T-helper 22 cell (primary cell): Measurements from ENCODE around the gene JMJD1C.

ENCODE experiments used
- DNase-seq: peaks from one replicate; pipeline ENCODE4 v3.0.0-alpha.2; 2020; ENCODE audit warnings: low read depth

Gene JMJD1C

DNA sequence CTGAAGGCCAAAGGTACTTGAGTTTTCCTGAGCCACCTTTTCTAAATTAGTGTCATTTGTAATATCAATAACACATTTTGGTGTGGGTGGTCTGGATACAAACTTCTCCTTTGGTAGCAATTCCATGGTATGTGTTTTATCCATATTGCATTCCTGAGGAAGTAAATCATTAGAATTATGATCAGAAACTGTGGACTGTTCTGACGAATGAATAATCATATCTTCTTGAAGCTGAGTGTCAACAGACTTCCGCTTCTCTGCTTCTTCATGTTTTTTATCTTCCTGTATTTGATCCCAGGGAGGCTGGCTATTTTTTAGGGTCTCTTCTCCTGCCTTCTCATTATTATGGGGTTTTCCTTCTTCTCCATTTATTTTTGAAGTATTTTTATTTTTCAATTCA is 251.2 kb downstream of the JMJD1C start:
- DNase-seq: no peak

- DNase-seq: no peak
Observed at GRCh38 chr10:63213489-63213888, 252.3 kb downstream of the JMJD1C start.

GRCh38 chr10:63210611-63211196 is 255.1 kb downstream of the JMJD1C start:
- DNase-seq: no peak

DNA sequence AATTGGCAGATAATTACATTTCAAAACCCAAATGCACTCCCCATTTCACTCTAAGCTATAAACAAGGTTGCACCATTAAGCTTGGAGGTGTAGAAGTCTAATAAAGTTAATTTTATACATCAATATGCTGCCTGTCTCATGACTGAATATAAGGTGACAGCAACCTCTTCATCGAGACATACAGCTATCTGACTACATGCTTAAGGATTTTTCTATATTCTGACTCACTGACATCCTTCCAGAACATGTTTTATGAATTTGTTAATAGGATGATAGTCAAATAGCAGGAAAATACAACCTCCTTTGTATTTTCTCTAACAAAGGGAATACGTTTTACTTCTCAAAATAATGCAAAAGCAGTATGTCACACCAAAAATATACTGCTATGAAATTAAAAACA is 256.1 kb downstream of the JMJD1C start:
- DNase-seq: no peak

GRCh38 chr10:63208986-63209385 is 256.8 kb downstream of the JMJD1C start:
- no peak for DNase-seq

- no peak for DNase-seq
Observed at GRCh38 chr10:63206997-63207811, 258.6 kb downstream of the JMJD1C start.

GRCh38 chr10:63206576-63206975 is 259.2 kb downstream of the JMJD1C start:
- DNase-seq: no peak

DNA sequence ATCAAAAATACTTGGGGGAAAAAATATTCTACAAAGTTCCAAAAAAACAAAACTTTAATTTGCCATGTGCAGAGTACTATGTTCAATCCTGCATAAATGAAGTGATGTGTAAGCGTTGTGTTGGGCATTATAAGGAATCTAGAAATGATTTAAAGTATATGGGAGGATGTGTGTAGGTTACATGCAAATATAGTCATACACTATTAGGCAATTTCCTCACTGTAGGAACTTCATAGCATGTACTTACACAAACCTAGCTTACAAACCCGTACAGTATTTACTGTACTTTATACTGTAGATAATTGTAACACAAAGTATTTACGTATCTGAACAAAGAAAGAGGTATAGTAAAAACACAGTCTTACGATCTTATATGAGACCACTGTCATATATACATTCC is 260.4 kb downstream of the JMJD1C start:
- no peak for DNase-seq

GRCh38 chr10:63204667-63205391 is 260.9 kb downstream of the JMJD1C start:
- no peak for DNase-seq

DNA sequence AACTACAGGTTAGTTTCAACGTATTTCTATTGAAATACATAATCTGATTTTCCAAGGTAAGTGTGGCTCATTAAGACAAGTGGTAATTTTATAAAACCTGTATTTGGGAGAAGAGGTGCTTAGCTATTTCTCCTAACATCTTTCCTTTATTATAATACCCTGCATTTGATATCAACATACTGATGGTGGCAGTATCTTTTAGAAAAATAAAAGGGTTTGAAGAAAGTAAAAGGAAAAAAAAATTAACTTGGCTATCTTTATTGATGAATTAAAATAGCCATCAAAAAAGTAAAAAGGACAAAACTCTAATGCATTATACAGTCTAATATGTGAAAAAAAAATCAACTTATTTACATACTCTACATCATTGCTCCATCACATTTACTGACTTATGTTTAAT is 264.7 kb downstream of the JMJD1C start:
- no peak for DNase-seq

DNA sequence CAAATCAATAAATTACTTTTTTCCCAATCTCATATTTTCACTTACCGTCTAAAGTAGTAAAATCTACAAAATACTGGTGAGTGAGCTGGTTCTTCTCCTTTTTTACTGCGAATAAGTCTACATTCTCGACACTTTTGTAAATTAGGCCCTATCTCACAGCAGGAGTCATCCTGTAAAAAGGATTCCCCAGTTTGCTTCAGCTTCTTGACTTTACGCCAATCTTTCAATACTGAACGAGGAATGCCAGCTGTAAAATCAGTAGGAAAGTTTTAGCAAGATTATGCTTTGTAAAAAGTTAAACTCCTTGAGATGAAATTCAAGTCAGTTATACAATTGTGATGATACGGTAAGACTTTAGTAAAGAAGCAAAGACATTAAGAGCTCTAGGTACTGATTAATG is 265.3 kb downstream of the JMJD1C start:
- DNase-seq: no peak

GRCh38 chr10:63199716-63200115 is 266.1 kb downstream of the JMJD1C start:
- DNase-seq: no peak

GRCh38 chr10:63197344-63198092 is 268.3 kb downstream of the JMJD1C start:
- DNase-seq: no peak

DNA sequence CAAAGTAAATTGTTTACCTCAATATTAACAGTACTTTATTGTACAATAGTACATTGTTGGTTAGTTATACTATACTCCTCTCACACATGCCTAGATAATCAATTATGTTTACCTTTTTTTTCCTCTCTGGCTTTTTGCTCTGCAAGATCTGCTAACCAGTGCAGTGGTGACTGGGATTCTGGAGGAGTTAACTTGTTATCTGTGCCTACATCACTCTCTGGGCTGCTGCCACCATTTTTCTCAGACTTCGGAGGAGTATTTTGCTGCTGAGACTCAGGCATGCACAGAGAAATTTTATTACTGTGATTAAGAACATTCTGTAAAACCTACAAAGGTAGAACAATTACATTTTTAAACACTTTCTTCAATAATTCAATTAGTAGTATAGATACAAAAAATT is 273.0 kb downstream of the JMJD1C start:
- DNase-seq: no peak

DNA sequence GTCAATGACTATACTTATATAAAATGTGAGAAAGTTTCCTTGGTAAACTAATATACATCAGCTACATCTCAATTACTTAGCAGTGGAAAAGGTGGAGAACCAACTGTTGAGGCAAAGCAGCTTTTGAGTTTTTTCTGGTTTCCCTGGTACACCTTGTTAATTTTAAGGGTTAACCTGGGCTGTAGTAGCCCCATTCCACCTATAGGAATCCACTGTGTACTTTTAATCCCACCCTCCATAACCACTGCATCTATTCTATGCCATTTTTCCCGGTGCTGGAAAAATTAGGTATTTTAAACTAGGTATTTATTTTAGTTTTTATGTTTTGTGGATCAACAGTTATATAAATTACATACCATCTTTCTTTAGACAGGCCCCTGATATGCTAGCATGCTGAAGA is 290.2 kb downstream of the JMJD1C start:
- DNase-seq: no peak

DNA sequence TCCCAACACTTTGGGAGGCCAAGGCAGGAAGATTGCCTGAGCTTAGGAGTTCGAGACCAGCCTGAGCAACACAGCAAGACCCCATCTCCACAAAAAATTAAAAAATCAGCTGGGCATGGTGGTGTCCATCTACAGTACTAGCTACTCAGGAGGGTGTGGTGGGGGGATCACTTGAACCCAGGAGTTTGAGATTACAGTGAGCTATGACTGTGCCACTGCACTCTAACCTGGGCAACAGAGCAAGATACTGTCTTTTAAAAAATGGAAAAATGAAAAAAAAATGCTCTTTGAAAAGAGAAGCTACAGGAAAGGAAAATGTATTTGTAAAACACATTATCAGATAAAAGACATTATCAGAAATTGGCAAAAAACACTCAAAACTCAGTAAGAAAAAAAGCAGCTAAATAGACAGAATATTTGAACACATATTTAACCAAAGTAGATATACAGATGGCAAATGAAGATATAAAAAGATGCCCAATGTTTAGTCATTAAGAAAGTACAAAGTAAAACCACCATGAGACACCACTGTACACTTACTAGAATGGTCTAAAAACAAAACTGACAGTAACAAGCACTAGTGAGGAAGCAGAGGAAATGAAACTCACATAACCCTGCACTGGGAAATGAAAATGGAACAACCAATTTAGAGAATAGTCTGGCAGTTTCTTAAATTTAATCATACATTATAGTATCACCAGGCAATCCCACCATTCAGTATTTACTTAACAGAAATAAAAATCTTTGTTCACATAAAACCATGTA is 292.1 kb downstream of the JMJD1C start:
- DNase-seq: no peak

DNA sequence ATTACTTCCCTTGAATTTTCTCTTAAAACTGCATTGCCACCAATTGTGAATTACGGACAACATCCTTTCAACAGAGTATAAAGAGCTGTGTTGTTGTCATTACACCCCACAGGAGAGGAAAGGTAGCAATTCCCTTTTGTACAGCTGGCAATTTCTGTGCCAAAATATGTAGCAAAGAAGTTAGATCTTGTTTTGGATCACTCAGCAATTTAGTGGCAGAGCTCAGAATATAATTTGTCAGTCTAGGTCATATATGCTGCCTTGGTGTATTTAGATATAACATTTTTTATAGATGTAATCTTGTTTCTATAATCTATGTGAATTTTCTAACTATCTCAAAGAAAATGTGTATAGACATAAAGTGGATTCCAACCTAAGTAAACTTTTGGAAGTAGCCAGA is 293.9 kb downstream of the JMJD1C start:
- no peak for DNase-seq

DNA sequence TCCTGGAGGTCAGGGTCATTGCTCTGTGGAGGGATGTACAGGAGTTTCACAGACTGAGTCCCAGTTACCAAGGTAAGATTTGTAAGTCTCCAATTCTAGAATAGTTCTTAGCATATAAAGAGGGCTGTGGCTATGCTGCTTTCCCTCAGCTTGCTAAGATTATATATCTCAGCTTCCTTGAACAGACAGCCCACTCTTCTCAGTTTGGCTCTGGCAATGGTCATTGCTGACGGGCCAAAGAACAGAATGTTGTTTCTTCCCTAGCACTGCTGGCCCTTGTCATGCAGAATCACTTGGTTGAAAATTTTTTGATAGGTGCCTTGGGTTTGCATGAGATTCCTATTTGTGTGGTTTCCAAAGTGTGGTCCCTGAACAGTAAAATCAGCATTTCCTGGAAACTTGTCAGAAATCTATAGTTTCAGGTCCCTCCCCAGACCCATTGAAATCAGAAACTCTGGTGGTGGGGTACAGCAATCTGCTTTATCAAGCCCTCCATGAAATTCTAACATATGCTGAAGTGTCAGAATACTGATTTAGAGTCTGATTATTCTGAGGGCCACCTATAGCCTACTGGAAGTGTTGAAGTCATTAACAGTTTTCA is 294.4 kb downstream of the JMJD1C start:
- no peak for DNase-seq

GRCh38 chr10:63169624-63170023 is 296.2 kb downstream of the JMJD1C start:
- DNase-seq: no peak

- no peak for DNase-seq
Observed at GRCh38 chr10:63168821-63169462, 296.8 kb downstream of the JMJD1C start.

DNA sequence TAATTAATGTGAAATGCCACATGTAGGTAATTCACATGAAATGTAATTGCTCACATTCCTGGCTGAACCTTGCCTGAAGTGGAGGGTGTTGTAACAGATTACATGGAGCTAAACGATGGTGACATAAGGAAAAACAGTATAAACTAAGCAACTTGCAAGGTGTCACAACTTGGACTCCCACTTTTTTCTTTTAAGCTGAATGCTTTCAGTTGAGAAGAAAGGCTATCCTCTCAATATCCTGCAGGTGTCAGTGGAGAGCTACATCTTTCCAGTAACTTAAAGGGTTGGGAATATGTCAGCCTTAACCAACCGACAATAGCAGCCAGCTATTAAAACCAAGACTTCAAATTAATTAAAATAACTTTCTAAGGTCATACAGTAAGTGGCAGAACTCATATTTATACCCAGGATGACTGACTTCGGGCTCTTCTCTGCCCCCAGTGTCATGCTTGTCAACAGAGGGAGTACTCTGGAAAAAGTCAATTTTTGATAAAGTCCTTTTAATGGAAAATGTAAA is 299.0 kb downstream of the JMJD1C start:
- no peak for DNase-seq
